Stimulated activated CD8-positive, alpha-beta memory T cell treated with anti-CD3 and anti-CD28 coated beads, Interleukin-15, amount 100 ng/mL, for 48 hours (primary cell): Measurements from ENCODE around the gene PLK2.

ENCODE experiments used
- DNase-seq, 2 donors: peaks; one replicate each; pipeline ENCODE4 v3.0.0-alpha.2; 2020; ENCODE audit warnings: low read depth in 2 of 2

The PLK2 gene

GRCh38 chr5:58481066-58481676 lies 21.3 kb upstream of the PLK2 start:
- no peak for DNase-seq

- DNase-seq: no peak
Observed at GRCh38 chr5:58477760-58478376, 18.0 kb upstream of the PLK2 start.

- DNase-seq: no peak
Observed at GRCh38 chr5:58475404-58475803, 15.5 kb upstream of the PLK2 start.

- DNase-seq: no peak
Observed at GRCh38 chr5:58469896-58470295, 10.0 kb upstream of the PLK2 start.

GRCh38 chr5:58466939-58467338 lies 7.1 kb upstream of the PLK2 start:
- DNase-seq: no peak

GRCh38 chr5:58462623-58463230 lies 2.8 kb upstream of the PLK2 start:
- no peak for DNase-seq

GRCh38 chr5:58462154-58462553 lies 2.3 kb upstream of the PLK2 start:
- DNase-seq: no peak

- DNase-seq: peak; percentile 73 to 76
Observed at GRCh38 chr5:58460732-58461286, 923 bp upstream of the PLK2 start.

- no peak for DNase-seq
Observed at GRCh38 chr5:58459146-58460001, 512 bp downstream of the PLK2 start.

GRCh38 chr5:58458743-58459145 lies 1.1 kb downstream of the PLK2 start:
- no peak for DNase-seq

- no peak for DNase-seq
Observed at GRCh38 chr5:58458141-58458742, 1.6 kb downstream of the PLK2 start.

- DNase-seq: no peak
Observed at GRCh38 chr5:58457050-58457449, 2.8 kb downstream of the PLK2 start.

GRCh38 chr5:58456486-58456885 lies 3.4 kb downstream of the PLK2 start:
- DNase-seq: no peak

GRCh38 chr5:58456026-58456425 lies 3.9 kb downstream of the PLK2 start:
- DNase-seq: no peak

- DNase-seq: no peak
Observed at GRCh38 chr5:58455480-58455879, 4.4 kb downstream of the PLK2 start.

GRCh38 chr5:58455066-58455465 lies 4.8 kb downstream of the PLK2 start:
- DNase-seq: no peak

GRCh38 chr5:58454025-58454424 lies 5.9 kb downstream of the PLK2 start:
- no peak for DNase-seq

GRCh38 chr5:58453306-58453705 lies 6.6 kb downstream of the PLK2 start:
- DNase-seq: no peak

GRCh38 chr5:58452566-58453258 lies 7.2 kb downstream of the PLK2 start:
- DNase-seq: no peak

- DNase-seq: no peak
Observed at GRCh38 chr5:58451732-58452565, 7.9 kb downstream of the PLK2 start.
